Stimulated activated effector memory CD8-positive, alpha-beta T cell treated with anti-CD3 and anti-CD28 coated beads, Interleukin-12 subunit alpha, Interleukin-12 subunit beta, amount 100 ng/mL, for 72 hours (primary cell): ENCODE results near the gene FAM120B.
"Not testable (repeated sequence)": the region's sequence is repeated elsewhere in the genome, so short reads cannot be mapped to it uniquely, and the experiment has no call there.

Experiments used
- ATAC-seq: fragments of 150-1000 bp; cut with Tn5 transposase; 2 replicates; pipeline ENCODE4 v1.10.0; 2021
- DNase-seq, 2 donors: peaks; one replicate each; pipeline ENCODE4 v3.0.0; 2021 to 2022; ENCODE audit warnings: low spot score in 2 of 2
- H3K27ac Mint-ChIP-seq: one replicate; pipeline ENCODE4 v1.8.0; 2022; ENCODE audit warnings: mild to moderate bottlenecking, mixed read lengths
- H3K36me3 Mint-ChIP-seq: one replicate; pipeline ENCODE4 v1.8.0; 2022; ENCODE audit warnings: mild to moderate bottlenecking, mixed read lengths
- H3K4me1 Mint-ChIP-seq: one replicate; pipeline ENCODE4 v1.8.0; 2022; ENCODE audit warnings: mixed read lengths
- H3K4me3 Mint-ChIP-seq: one replicate; pipeline ENCODE4 v1.8.0; 2022; ENCODE audit warnings: mild to moderate bottlenecking, mixed read lengths
- H3K9me3 Mint-ChIP-seq: one replicate; pipeline ENCODE4 v1.8.0; 2022; ENCODE audit warnings: mixed read lengths

The FAM120B gene

GRCh38 chr6:170346649-170347048 is 40.1 kb downstream of the FAM120B start:
- H3K4me3 Mint-ChIP-seq, result peak overlapping the region; percentile 39
- ATAC-seq (peak; percentile 76), DNase-seq (no peak)
- peaks cover 5% of the 10 kb centered on the region for H3K9me3 Mint-ChIP-seq
- peak overlapping the region; percentile 67 for H3K27ac Mint-ChIP-seq
- H3K36me3 Mint-ChIP-seq, result peaks cover 44% of the 10 kb centered on the region
- peaks cover 37% of the 10 kb centered on the region for H3K4me1 Mint-ChIP-seq

- Mint-ChIP-seq H3K9me3 (peaks cover 7% of the 10 kb centered on the region), H3K36me3 (peaks cover 44% of the 10 kb centered on the region), H3K27ac (peak overlapping the region; percentile 67), H3K4me1 (peaks cover 37% of the 10 kb centered on the region), H3K4me3 (peak overlapping the region; percentile 39)
- DNase-seq (no peak), ATAC-seq (peak; percentile 80)
Measured at GRCh38 chr6:170347091-170347490, 40.5 kb downstream of the FAM120B start.

GRCh38 chr6:170347975-170348374 is 41.4 kb downstream of the FAM120B start:
- Mint-ChIP-seq H3K4me3 (no peak overlapping the region), H3K4me1 (peaks cover 37% of the 10 kb centered on the region), H3K9me3 (peaks cover 13% of the 10 kb centered on the region), H3K27ac (no peak overlapping the region), H3K36me3 (peaks cover 44% of the 10 kb centered on the region)
- DNase-seq, result no peak
- ATAC-seq, result no peak

GRCh38 chr6:170351456-170351855 is 44.9 kb downstream of the FAM120B start:
- Mint-ChIP-seq H3K4me1 (peaks cover 21% of the 10 kb centered on the region), H3K36me3 (peaks cover 46% of the 10 kb centered on the region), H3K9me3 (peaks cover 13% of the 10 kb centered on the region)
- H3K4me3 Mint-ChIP-seq, DNase-seq, ATAC-seq, H3K27ac Mint-ChIP-seq: not testable (repeated sequence)

GRCh38 chr6:170355190-170355589 is 48.6 kb downstream of the FAM120B start:
- peaks cover 34% of the 10 kb centered on the region for H3K36me3 Mint-ChIP-seq
- DNase-seq, H3K27ac Mint-ChIP-seq, ATAC-seq, H3K4me3 Mint-ChIP-seq: not testable (repeated sequence)
- peaks cover 13% of the 10 kb centered on the region for H3K9me3 Mint-ChIP-seq
- H3K4me1 Mint-ChIP-seq, result peaks cover 16% of the 10 kb centered on the region

DNA sequence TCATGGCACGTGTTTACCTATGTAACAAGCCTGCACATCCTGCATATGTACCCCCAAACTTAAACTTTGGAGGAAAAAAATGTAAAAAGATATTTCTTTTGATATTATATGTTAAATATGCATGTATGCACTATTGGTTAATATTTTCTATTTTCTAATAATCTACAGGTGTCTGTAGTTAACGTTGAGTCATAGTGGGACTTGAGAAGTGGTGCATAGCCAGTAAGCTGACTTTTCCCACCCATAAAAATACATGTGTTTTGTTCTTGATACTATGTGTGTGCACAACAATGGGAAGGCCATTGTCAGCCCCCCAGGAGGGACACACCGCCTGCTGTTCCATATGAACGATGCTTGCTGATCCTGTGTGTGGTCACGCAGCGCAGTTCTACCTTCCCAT is 49.1 kb downstream of the FAM120B start:
- H3K27ac Mint-ChIP-seq, result no peak overlapping the region
- H3K36me3 Mint-ChIP-seq, result peaks cover 34% of the 10 kb centered on the region
- peaks cover 16% of the 10 kb centered on the region for H3K4me1 Mint-ChIP-seq
- no peak overlapping the region for H3K4me3 Mint-ChIP-seq
- peaks cover 13% of the 10 kb centered on the region for H3K9me3 Mint-ChIP-seq
- no peak for ATAC-seq
- DNase-seq, result no peak

- ATAC-seq, result no peak
- peaks cover 43% of the 10 kb centered on the region for H3K36me3 Mint-ChIP-seq
- peaks cover 12% of the 10 kb centered on the region for H3K4me1 Mint-ChIP-seq
- no peak overlapping the region for H3K4me3 Mint-ChIP-seq
- no peaks in the 10 kb centered on the region for H3K9me3 Mint-ChIP-seq
- no peak for DNase-seq
- H3K27ac Mint-ChIP-seq, result no peak overlapping the region
Measured at GRCh38 chr6:170357812-170358211, 51.3 kb downstream of the FAM120B start.

DNA sequence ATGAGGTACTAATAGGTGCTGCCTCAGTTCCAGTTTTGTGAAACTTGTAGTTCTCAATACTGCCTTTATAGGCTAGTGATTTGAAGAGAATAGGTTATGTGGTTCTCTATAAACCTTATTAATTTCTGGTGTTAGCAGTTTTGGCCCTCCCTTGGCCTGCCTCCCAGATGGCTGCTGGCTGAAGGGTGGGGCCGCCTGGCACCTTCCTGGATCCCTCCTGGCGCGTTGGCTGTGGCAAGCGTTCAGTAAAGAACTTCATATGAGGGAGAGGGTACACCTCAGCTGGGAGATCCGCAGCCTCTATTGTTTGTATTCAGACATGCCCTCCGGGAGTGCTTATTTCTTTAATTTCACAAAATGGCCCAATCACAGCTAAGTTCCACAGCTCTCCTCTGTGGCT is 51.9 kb downstream of the FAM120B start:
- Mint-ChIP-seq H3K4me1 (peaks cover 12% of the 10 kb centered on the region), H3K9me3 (no peaks in the 10 kb centered on the region), H3K36me3 (peaks cover 50% of the 10 kb centered on the region), H3K27ac (no peak overlapping the region), H3K4me3 (no peak overlapping the region)
- DNase-seq (no peak), ATAC-seq (no peak)

DNA sequence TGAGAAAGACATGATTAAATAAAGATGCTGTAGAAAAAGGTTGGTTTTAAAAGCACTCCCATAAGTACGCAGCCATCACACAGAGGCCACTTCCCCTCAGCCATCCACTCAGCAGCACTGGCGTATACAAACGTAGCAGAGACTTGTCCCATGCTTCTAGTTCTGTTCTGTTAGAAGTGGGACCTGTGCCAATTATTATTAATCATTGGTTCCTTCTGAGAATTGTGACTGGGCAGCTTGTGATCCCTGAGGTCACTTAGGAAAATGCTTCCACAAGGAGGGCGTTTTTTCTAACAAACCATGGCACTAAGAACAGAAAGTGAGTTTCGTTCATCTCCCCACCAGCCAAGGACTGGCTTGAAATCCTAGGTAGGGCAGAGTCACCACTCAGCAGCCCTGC is 53.9 kb downstream of the FAM120B start:
- Mint-ChIP-seq H3K4me3 (no peak overlapping the region), H3K27ac (no peak overlapping the region), H3K9me3 (no peaks in the 10 kb centered on the region), H3K36me3 (peaks cover 58% of the 10 kb centered on the region), H3K4me1 (peaks cover 14% of the 10 kb centered on the region)
- DNase-seq (no peak), ATAC-seq (no peak)

- ATAC-seq, result no peak
- no peak overlapping the region for H3K27ac Mint-ChIP-seq
- H3K36me3 Mint-ChIP-seq, result peaks cover 63% of the 10 kb centered on the region
Measured at GRCh38 chr6:170361335-170361734, 54.8 kb downstream of the FAM120B start.

DNA sequence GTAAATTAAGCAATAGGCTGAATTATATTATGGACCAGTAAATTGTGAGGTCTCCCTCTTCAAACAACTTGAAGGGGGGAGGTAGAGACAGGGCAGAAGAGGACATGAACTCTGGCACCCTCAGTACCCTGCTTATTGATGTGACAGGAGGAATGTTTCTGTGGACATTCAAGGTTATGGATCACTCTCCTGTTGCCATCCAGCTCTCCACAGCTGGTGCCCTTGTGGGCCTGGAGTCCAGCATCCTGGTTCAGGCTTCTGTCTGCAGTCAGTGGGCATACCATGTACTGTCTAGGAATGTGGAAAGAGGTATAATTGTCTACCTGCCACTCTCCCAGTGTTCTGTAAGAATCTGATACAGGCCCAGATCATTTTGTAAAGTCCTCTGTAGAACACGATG is 55.6 kb downstream of the FAM120B start:
- H3K36me3 Mint-ChIP-seq, result peaks cover 67% of the 10 kb centered on the region
- peak overlapping the region; percentile 68 for H3K27ac Mint-ChIP-seq
- peaks cover 19% of the 10 kb centered on the region for H3K4me1 Mint-ChIP-seq
- H3K9me3 Mint-ChIP-seq, result no peaks in the 10 kb centered on the region
- no peak overlapping the region for H3K4me3 Mint-ChIP-seq
- no peak for DNase-seq
- no peak for ATAC-seq

More at GRCh38 chr6:170361335-170361734, 54.8 kb downstream of the FAM120B start:
- H3K9me3 Mint-ChIP-seq, result no peaks in the 10 kb centered on the region
- no peak overlapping the region for H3K4me3 Mint-ChIP-seq
- DNase-seq, result no peak
- peaks cover 20% of the 10 kb centered on the region for H3K4me1 Mint-ChIP-seq

- Mint-ChIP-seq H3K9me3 (no peaks in the 10 kb centered on the region), H3K4me1 (peaks cover 14% of the 10 kb centered on the region), H3K27ac (peak overlapping the region; percentile 68), H3K36me3 (peaks cover 72% of the 10 kb centered on the region), H3K4me3 (no peak overlapping the region)
- DNase-seq (no peak), ATAC-seq (no peak)
Measured at GRCh38 chr6:170363255-170363654, 56.7 kb downstream of the FAM120B start.

GRCh38 chr6:170365121-170365520 is 58.6 kb downstream of the FAM120B start:
- Mint-ChIP-seq H3K36me3 (peaks cover 68% of the 10 kb centered on the region), H3K4me1 (peaks cover 15% of the 10 kb centered on the region), H3K27ac (peak overlapping the region; percentile 77), H3K9me3 (no peaks in the 10 kb centered on the region), H3K4me3 (no peak overlapping the region)
- ATAC-seq, result no peak
- DNase-seq, result no peak

- Mint-ChIP-seq H3K4me3 (no peak overlapping the region), H3K4me1 (peaks cover 20% of the 10 kb centered on the region), H3K9me3 (no peaks in the 10 kb centered on the region), H3K27ac (peak overlapping the region; percentile 81), H3K36me3 (peaks cover 68% of the 10 kb centered on the region)
- no peak for ATAC-seq
- no peak for DNase-seq
Measured at GRCh38 chr6:170365593-170365992, 59.0 kb downstream of the FAM120B start.

GRCh38 chr6:170366248-170366960 is 59.8 kb downstream of the FAM120B start:
- H3K36me3 Mint-ChIP-seq, result peaks cover 66% of the 10 kb centered on the region
- no peaks in the 10 kb centered on the region for H3K9me3 Mint-ChIP-seq
- ATAC-seq (no peak), DNase-seq (no peak)
- peaks cover 28% of the 10 kb centered on the region for H3K4me1 Mint-ChIP-seq
- H3K4me3 Mint-ChIP-seq, result no peak overlapping the region
- H3K27ac Mint-ChIP-seq, result peak overlapping the region; percentile 81

GRCh38 chr6:170367241-170367640 is 60.7 kb downstream of the FAM120B start:
- ATAC-seq, result no peak
- no peak overlapping the region for H3K27ac Mint-ChIP-seq

More at GRCh38 chr6:170367241-170367640, 60.7 kb downstream of the FAM120B start:
- Mint-ChIP-seq H3K4me1 (peaks cover 28% of the 10 kb centered on the region), H3K36me3 (peaks cover 68% of the 10 kb centered on the region), H3K9me3 (no peaks in the 10 kb centered on the region), H3K4me3 (no peak overlapping the region)
- DNase-seq, result no peak
